Measurements from ENCODE around the gene SLC10A1. TPM values are rescaled to one million over a fixed set of nuclear protein-coding genes. Genes with fewer than 3 reads are reported as not detected.

The SLC10A1 gene
- total and polyA plus RNA-seq, 2 of the 4 experiments (the other 2 are of a cell fraction), result 0.03 TPM; not detected in 1

GRCh38 chr14:69786603-69787002, 10.4 kb downstream of the SLC10A1 start:
- H3K14ac ChIP-seq (replicated peaks; ENCODE audit: low read depth, low read length), result no peak overlapping the region
- H4K91ac ChIP-seq (ENCODE audit: insufficient read depth, low read depth, low read length), result no peak overlapping the region
- no peak overlapping the region for H2BK15ac ChIP-seq (ENCODE audit: low read depth, low read length)
- in situ Hi-C loops (cut with MboI; ENCODE audit: low sequenced_read_pairs) (no loop called here), intact Hi-C loops (cut with micrococcal nuclease) (no loop called here), dilution Hi-C loops (cut with HindIII; ENCODE audit: low sequenced_read_pairs, unreplicated experiment) (no loop called here)
- H2AFZ ChIP-seq (replicated peaks; ENCODE audit: low read length, poor library complexity), result no peak overlapping the region
- no peak overlapping the region for H4K5ac ChIP-seq (ENCODE audit: low read depth, low read length)
- no CpG with 5 or more reads among the region's 3 CpGs for WGBS, 2 experiments (ENCODE audit: extremely low coverage in 2 of 2, insufficient read length in 1 of 2)
- H3K18ac ChIP-seq (ENCODE audit: low read depth, low read length), result no peak overlapping the region
- H3K9me1 ChIP-seq (ENCODE audit: insufficient read depth, low read length), result peaks cover 3% of the 10 kb centered on the region; the same call in 1 of the 2 replicates
- no peaks in the 10 kb centered on the region for H3K9me3 ChIP-seq (ENCODE audit: control insufficient read depth, insufficient read depth, low read length)
- H2AK9ac ChIP-seq (replicated peaks; ENCODE audit: low read depth, low read length, poor library complexity), result no peak overlapping the region
- ChIA-PET POLR2A (ENCODE audit: unreplicated experiment) (no interaction called here), CTCF (no interaction called here)
- H4K8ac ChIP-seq (ENCODE audit: low read depth in 2 of 2, low read length in 2 of 2), result no peak overlapping the region
- no peaks in the 10 kb centered on the region for H3K79me1 ChIP-seq (ENCODE audit: low read depth in 1 of 2, low read length in 2 of 2)
- H2AK5ac ChIP-seq (ENCODE audit: low read depth, low read length), result no peak overlapping the region
- peaks cover 8% of the 10 kb centered on the region for H3K36me3 ChIP-seq (ENCODE audit: control insufficient read depth, insufficient read depth, low read length)
- TF ChIP-seq NFE2L2 (IDR thresholded peaks at IDR 0.05; ENCODE audit: low read depth, low read length) (no peak), MAFK (IDR thresholded peaks at IDR 0.05; ENCODE audit: low read depth, low read length) (peak; percentile 80)
- no peak for DNase-seq
- no peaks in the 10 kb centered on the region for H3K4me1 ChIP-seq (ENCODE audit: control insufficient read depth, insufficient read depth, low read length)
- H2BK20ac ChIP-seq (ENCODE audit: low read depth, low read length), result no peak overlapping the region
- no peaks in the 10 kb centered on the region for H3K27me3 ChIP-seq (ENCODE audit: control insufficient read depth, insufficient read depth, low read length)
- no peak overlapping the region for H3K27ac ChIP-seq (ENCODE audit: insufficient read depth, low read length)
- no peak overlapping the region for H2BK120ac ChIP-seq (ENCODE audit: low read depth, low read length)
- no peak overlapping the region for H3K23ac ChIP-seq (ENCODE audit: low read depth, low read length)
- no peak overlapping the region for H3K9ac ChIP-seq (ENCODE audit: low read depth, low read length)
- no peak overlapping the region for H3K4me2 ChIP-seq (ENCODE audit: low read depth, low read length)
- no peak overlapping the region for H3K4me3 ChIP-seq (ENCODE audit: insufficient read depth, low read depth, low read length)
- H3K56ac ChIP-seq (ENCODE audit: extremely low read depth, insufficient read depth, low read length), result no peak overlapping the region
- no peak overlapping the region for H3K4ac ChIP-seq (ENCODE audit: low read depth, low read length)
- no peak overlapping the region for H2BK5ac ChIP-seq (ENCODE audit: low read depth, low read length, poor library complexity, severe bottlenecking)
- no peak for ATAC-seq (ENCODE audit: low read depth)
- H4K20me1 ChIP-seq (ENCODE audit: insufficient read depth, low read length), result no peaks in the 10 kb centered on the region; the same call in 1 of the 2 replicates
- no TSS peak for BruUV-seq (replicated peaks)
